Fibroblast of villous mesenchyme (primary cell): Measurements from ENCODE around the gene PTPRN2. TPM values are rescaled to one million over a fixed set of nuclear protein-coding genes. Genes with fewer than 3 reads are reported as not detected.

Source experiments
- DNase-seq: peaks from one replicate; pipeline ENCODE4 v3.0.0-alpha.2; 2010; ENCODE audit warnings: low read depth
- H3K4me3 ChIP-seq: 2 replicates; pipeline ENCODE4 v1.5.1; 2011; ENCODE audit warnings: low read depth, mild to moderate bottlenecking, low read length
- total RNA-seq: library from RNA; depleted of rRNA; stranded (reverse); fragments of >200 nt; gene quantifications from 2 replicates; pipeline ENCODE4 v1.2.3, GENCODE V29; 2012
- TF ChIP-seq, protein P1 (sequence below): IDR thresholded peaks from 2 replicates; pipeline ENCODE4 v1.5.1; 2012; ENCODE audit warnings: low read depth, mild to moderate bottlenecking, low read length; ENCODE audit not compliant: insufficient read depth

Gene PTPRN2
- total RNA-seq, 1 donor = not detected

DNA sequence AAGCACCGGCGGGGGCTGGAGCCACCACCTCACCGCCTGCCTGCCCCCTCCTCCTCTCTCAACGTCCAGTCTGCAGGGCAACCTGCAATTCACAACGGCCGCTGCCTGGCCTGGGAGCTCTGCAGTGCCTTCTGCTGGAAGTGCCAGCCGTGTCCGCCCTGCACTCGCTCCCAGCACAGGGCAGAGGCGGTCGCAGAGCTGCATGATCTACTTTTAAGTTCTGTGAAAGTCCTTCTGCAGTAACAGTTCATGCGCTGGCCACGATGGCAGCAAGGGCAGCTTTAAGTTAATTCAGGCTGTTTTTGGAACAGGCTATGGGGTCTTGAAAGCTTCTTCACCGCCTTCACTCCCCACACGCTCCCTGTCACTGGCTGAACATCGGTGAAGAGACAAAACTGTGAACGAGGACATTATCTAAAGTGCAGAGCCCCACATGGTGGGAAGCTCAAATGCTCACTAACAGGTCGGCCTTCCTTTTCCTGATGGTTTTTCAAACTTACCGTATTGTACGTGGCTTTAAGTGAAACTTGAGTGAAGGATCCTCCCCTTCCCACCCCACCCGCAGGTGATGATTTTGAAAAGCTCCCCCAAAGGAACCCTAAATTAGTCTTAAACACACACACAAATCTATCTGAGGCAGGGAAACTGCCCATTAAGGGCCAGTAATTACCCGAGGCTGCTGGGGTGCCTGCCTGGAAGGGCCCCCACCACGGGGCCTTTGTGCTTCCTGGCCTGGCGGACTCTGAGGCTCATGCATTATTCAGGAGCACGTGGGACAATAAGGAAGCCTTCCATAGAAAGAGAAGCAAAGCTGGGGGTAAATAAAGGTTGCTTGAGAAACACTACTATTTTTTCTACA lies 746.5 kb downstream of the PTPRN2 start:
- TF ChIP-seq, protein P1, sequence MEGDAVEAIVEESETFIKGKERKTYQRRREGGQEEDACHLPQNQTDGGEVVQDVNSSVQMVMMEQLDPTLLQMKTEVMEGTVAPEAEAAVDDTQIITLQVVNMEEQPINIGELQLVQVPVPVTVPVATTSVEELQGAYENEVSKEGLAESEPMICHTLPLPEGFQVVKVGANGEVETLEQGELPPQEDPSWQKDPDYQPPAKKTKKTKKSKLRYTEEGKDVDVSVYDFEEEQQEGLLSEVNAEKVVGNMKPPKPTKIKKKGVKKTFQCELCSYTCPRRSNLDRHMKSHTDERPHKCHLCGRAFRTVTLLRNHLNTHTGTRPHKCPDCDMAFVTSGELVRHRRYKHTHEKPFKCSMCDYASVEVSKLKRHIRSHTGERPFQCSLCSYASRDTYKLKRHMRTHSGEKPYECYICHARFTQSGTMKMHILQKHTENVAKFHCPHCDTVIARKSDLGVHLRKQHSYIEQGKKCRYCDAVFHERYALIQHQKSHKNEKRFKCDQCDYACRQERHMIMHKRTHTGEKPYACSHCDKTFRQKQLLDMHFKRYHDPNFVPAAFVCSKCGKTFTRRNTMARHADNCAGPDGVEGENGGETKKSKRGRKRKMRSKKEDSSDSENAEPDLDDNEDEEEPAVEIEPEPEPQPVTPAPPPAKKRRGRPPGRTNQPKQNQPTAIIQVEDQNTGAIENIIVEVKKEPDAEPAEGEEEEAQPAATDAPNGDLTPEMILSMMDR = no peak
- DNase-seq = no peak
- H3K4me3 ChIP-seq = no peak overlapping the region

DNA sequence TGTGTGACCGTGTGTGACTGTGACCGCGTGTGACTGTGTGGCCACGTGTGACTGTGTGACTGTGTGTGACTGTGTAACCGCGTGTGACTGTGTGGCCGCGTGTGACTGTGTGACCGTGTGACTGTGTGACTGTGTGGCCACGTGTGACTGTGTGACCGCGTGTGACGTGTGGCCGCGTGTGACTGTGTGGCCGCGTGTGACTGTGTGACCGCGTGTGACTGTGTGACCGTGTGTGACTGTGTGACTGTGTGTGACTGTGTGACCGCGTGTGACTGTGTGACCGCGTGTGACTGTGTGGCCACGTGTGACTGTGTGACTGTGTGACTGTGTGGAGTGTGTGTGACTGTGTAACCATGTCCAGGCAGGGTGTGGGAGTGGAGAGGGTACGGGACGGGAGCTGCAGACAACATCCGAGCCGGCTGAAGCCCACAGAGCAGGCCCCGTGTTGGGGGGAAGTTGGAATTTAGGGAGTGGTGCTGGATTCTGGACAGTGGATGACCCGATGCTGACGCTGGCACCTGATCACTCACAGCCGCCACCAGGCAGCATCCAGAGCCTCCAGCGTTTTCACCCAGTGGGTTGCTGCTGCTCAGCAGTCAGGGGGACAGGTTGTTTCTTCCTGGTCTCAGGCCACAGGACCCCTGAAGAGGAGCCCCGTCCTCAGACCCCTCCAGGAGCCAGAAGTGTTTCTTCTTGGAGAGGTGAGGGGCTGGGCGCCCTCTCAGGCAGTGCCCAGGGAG lies 747.3 kb downstream of the PTPRN2 start:
- TF ChIP-seq, protein P1 = no peak
- DNase-seq = no peak
- no peak overlapping the region for H3K4me3 ChIP-seq

DNA sequence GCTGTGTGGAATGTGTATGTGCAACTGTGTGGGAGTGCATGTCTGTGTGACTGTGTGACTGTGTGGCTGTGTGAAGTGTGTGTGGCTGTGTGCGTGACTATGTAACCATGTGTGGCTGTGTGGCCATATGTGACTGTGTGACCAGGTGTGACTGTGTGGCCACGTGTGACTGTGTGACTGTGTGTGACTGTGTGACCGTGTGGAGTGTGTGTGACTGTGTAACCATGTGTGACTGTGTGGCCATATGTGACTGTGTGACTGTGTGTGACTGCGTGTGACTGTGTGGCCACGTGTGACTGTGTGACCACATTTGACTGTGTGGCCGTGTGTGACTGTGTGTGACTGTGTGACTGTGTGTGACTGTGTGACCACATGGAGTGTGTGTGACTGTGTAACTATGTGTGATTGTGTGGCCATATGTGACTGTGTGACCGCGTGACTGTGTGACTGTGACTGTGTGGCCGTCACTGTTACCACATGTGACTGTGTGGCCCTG lies 747.9 kb downstream of the PTPRN2 start:
- no peak for DNase-seq
- TF ChIP-seq, protein P1 = no peak
- H3K4me3 ChIP-seq = no peak overlapping the region

DNA sequence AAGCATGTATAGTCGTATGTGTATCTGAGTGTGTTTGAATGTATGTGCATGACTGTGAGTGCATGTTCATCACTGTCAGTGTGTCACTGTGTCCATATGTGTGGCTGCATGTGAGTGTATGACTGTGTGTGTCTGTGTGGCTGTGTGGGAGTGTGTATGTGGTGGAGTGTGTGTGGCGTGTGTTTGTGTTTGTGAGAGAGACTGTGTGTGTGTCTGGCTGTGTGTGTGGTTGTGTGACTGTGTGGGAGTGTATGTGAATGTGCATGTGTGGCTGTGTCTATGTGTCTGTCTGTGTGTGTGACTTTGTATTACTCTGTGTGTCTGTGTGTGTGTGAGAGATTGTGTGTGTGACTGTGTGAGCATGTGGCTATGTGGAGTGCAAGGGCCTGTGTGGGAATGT lies 748.4 kb downstream of the PTPRN2 start:
- TF ChIP-seq, protein P1 = no peak
- no peak for DNase-seq

DNA sequence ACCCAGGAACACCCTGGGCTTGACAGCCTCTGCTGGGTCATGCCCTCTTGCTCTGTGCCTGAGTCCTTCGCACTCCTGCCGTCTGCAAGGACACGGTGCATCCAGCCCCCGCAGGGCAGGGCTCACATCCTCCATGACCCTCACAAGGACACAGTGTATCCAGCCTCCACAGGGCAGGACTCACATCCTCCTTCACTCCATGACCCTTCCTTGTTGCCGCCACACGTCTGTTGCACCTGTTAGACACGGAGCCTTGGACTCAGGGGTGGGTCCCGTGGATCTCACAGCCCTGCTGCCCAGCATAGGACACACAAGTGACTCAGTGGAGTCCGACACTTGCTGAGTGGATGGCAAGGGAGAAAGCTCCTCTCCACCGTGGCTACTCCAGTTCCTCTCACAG lies 750.1 kb downstream of the PTPRN2 start:
- no peak overlapping the region for H3K4me3 ChIP-seq
- no peak for DNase-seq
- TF ChIP-seq, protein P1 = no peak

More for the DNA sequence above, 748.4 kb downstream of the PTPRN2 start:
- H3K4me3 ChIP-seq = no peak overlapping the region

DNA sequence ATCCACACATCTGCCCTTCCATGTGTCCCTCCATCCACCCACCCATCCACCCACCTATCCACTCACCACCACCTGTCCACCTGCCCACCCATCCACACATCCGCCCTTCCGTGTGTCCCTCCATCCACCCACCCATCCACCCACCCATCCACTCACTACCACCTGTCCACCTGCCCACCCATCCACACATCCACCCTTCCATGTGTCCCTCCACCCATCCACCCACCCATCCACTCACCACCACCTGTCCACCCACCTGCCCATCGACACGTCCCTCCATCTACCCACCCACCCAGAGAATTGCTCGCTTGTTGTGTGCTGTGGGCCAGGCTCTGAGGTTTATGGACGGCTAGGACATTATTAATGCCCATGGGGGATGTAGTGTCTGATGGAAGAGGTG lies 750.6 kb downstream of the PTPRN2 start:
- no peak overlapping the region for H3K4me3 ChIP-seq

More for the DNA sequence above, 750.6 kb downstream of the PTPRN2 start:
- no peak for DNase-seq
- TF ChIP-seq, protein P1 = no peak
